Mucosa of stomach (tissue), 1 donor: Measurements from ENCODE around the gene PALLD.
"Not testable (repeated sequence)": the region's sequence is repeated elsewhere in the genome, so short reads cannot be mapped to it uniquely, and the experiment has no call there.

Experiments used
- H3K27me3 ChIP-seq: one replicate; pipeline ENCODE4 v1.7.0; 2013; ENCODE audit warnings: mild to moderate bottlenecking, low read length; ENCODE audit not compliant: control insufficient read depth, insufficient read depth
- H3K36me3 ChIP-seq: one replicate; pipeline ENCODE4 v1.7.0; 2013; ENCODE audit warnings: low read length; ENCODE audit not compliant: control insufficient read depth, insufficient read depth
- H3K4me1 ChIP-seq: one replicate; pipeline ENCODE4 v1.7.0; 2013; ENCODE audit warnings: mild to moderate bottlenecking, low read length; ENCODE audit not compliant: control insufficient read depth, insufficient read depth
- H3K4me3 ChIP-seq: one replicate; pipeline ENCODE4 v1.7.0; 2013; ENCODE audit warnings: low read length
- H3K9ac ChIP-seq: one replicate; pipeline ENCODE4 v1.7.0; 2013; ENCODE audit warnings: mild to moderate bottlenecking, low read length, moderate library complexity
- H3K9me3 ChIP-seq: one replicate; pipeline ENCODE4 v1.7.0; 2013; ENCODE audit warnings: mild to moderate bottlenecking, low read length, moderate library complexity; ENCODE audit not compliant: control insufficient read depth
- donor health status: Pancreatic carcinoma.

PALLD gene

DNA sequence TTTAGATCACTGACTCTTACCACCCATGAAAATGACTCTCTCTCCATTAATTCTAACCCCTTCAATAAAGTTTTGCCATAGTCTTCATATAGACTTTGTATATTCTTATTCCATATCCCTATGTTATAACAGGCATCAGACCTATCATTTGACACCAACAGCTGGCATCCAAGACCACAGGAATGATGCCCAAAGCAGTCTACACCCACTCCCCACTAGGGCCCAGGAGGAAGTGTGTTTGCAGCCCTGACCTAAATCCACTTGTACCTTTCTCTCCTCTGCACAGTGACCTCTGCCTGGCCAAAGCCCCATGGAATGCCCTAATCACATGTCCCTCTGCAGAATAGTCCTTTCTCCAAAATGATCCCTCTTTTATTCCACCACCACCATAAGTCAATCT, 294.0 kb downstream of the PALLD start:
- Histone ChIP-seq H3K27me3 (no peaks in the 10 kb centered on the region), H3K9ac (no peak overlapping the region), H3K9me3 (no peaks in the 10 kb centered on the region), H3K36me3 (no peaks in the 10 kb centered on the region), H3K4me3 (no peak overlapping the region), H3K4me1 (peaks cover 14% of the 10 kb centered on the region)

DNA sequence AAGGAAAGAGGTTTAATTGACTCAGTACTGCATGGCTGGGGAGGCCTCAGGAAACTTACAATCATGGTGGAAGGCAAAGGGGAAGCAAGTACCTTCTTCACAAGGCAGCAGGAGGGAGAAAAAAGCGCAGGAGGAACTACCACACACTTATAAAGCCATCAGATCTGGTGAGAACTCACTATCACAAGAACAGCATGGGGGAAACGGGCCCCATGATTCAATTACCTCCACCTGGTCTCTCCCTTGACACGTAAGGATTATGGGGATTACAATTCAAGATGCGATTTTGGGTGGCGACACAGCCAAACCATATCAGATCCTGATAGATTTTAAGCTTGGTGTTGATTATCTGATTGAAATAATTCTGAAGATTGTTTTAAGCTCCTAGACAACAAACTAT, 294.5 kb downstream of the PALLD start:
- no peak overlapping the region for H3K9ac ChIP-seq
- no peaks in the 10 kb centered on the region for H3K36me3 ChIP-seq
- no peaks in the 10 kb centered on the region for H3K9me3 ChIP-seq
- peaks cover 14% of the 10 kb centered on the region for H3K4me1 ChIP-seq
- no peaks in the 10 kb centered on the region for H3K27me3 ChIP-seq
- no peak overlapping the region for H3K4me3 ChIP-seq

DNA sequence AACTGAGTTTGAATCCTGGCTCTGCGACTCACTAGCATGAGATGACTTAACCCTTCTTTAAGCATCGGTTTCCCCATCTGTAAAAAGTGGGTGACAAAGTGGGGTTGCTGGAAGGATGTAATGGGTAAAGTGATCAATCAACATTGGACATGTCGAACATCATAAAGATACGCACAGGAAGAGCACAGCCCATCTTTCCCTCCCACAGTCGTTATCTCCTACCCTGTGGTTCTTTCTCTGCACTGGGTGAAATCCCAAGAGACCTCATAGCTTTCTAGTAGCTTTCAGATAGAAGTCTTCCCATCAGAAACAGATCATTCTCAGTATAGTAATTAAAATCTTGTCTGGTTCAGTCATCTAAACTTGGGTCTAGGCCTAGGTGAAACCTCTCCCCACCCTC, 296.7 kb downstream of the PALLD start:
- Histone ChIP-seq H3K27me3 (no peaks in the 10 kb centered on the region), H3K9me3 (no peaks in the 10 kb centered on the region), H3K4me1 (peaks cover 23% of the 10 kb centered on the region), H3K36me3 (no peaks in the 10 kb centered on the region), H3K9ac (no peak overlapping the region), H3K4me3 (no peak overlapping the region)

DNA sequence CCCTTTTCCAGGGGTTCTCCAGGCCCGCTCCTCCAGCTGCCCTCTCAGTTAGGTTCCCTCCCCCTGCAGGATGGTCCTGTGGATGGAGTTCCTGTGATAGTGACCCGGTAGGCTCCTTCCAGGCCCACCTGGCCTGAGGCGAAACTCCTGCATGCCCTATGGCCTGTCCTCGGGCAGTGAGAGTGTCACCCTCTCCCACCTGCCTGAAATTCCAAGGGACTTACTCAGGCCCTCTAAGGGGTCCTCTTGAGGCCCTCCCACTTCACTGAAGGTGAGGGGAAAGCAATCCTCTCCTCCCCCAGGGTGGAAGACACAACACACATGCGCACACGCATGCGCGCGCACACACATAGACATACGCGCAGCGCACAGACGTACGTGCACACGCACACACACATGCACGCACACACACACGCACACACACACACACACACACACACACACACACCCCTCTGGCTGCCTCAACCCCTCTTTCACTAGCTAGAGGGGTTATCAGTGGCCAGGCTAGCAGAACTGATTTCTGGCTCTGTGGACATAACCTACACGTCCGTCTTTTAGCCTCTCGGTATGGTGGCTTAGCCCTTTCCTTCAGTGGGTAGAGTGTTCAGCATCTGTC, 297.3 kb downstream of the PALLD start:
- H3K27me3 ChIP-seq = no peaks in the 10 kb centered on the region
- no peak overlapping the region for H3K4me3 ChIP-seq
- H3K9ac ChIP-seq = no peak overlapping the region
- H3K9me3 ChIP-seq = no peaks in the 10 kb centered on the region
- peaks cover 20% of the 10 kb centered on the region for H3K4me1 ChIP-seq
- H3K36me3 ChIP-seq = no peaks in the 10 kb centered on the region

DNA sequence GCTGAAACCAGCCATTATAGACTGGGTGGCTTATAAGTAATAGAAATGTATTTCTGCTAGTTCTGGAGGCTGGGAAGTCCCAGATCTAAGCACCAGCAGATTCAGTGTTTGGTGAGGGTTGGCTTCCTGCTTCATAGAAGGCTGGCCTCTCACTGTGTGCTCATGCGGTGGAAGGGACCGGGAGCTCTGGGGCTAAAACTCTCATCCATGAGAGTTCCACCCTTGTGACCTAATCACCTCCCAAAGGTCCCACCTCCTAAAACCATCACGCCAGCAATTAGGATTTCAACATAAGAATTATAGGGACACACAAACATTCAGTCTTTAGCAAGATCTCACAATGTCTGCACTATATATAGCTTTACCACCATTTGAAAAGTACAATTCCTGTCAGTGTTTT, 298.0 kb downstream of the PALLD start:
- H3K27me3 ChIP-seq = no peaks in the 10 kb centered on the region
- no peaks in the 10 kb centered on the region for H3K9me3 ChIP-seq
- H3K9ac ChIP-seq = no peak overlapping the region

DNA sequence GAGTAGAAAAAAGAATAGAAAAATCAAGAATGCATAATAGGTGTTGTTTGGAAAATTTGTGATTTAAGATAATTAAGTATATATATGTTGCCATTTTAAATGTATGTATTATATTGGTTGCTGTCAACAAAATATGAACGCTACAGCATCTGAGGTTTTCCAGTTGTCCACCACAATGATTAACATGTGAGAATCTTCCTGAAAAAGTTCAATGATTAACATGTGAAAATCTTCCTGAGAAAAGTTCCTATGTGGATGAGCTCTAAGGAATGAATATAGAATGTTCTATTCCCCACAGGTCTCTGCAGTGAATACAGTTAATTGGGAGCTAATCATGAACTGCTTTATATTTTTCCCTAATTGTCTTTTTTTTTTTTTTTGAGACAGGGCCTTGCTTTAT, 298.5 kb downstream of the PALLD start:
- H3K4me1 ChIP-seq = peaks cover 20% of the 10 kb centered on the region
- H3K9me3 ChIP-seq = no peaks in the 10 kb centered on the region
- no peak overlapping the region for H3K9ac ChIP-seq
- no peak overlapping the region for H3K4me3 ChIP-seq
- no peaks in the 10 kb centered on the region for H3K36me3 ChIP-seq
- H3K27me3 ChIP-seq = no peaks in the 10 kb centered on the region

More for the DNA sequence above, 298.0 kb downstream of the PALLD start:
- H3K36me3 ChIP-seq = no peaks in the 10 kb centered on the region
- H3K4me1 ChIP-seq = peaks cover 20% of the 10 kb centered on the region
- H3K4me3 ChIP-seq = no peak overlapping the region

DNA sequence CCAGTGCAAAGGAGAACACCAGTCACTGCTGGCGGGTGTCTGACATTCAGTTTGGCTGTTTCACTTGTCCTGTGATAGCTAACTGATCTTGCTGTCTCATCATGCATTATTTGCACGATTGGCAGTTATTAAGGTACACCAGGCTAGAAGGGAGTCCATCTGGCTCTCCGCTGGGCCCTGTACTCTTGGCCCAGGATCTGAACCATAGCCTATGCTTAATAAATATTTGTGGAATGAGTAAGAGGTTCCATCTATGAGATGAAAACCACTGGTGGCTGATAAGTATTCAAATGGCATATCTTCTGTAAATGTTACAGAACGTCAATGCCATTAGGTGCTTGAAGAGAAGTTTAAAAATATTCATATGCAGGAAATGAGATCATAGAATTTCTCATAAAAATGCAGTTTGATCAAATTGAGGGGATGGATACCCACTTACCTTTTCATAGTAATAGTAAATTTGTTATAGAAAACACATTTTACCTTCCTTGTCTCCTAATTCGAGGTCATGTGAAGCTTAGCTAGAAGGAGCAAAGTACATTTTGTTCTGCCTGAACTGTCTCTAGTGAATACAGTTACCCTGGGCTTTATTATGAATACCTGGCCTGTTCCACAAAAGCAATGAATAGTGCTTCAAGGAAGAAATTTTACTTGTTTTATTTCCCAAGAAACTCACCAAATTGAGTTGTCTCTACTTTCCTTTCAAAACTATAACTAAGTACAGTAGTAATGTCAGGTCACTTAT, 299.7 kb downstream of the PALLD start:
- Histone ChIP-seq H3K27me3 (no peaks in the 10 kb centered on the region), H3K36me3 (no peaks in the 10 kb centered on the region), H3K9ac (no peak overlapping the region), H3K4me3 (no peak overlapping the region), H3K4me1 (peaks cover 20% of the 10 kb centered on the region), H3K9me3 (no peaks in the 10 kb centered on the region)

DNA sequence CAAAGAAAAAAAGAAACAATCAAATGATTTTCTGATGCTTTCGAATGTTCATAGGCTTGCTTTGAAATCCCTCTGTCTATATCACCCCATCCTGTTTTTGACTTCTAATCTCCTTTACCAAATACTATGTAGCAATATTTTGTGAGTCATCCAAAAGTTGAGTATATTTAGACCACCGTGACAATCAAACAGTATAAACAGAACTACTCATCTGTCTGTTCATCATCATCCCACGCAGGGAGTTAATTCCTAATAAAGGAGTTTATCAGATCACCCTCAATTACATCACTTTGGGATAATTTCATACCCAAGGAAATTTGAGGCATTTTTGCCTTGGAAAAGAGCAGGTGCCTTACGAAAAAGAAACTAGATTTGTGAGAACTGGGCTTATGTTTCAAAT, 300.3 kb downstream of the PALLD start:
- Histone ChIP-seq H3K4me1 (peaks cover 20% of the 10 kb centered on the region), H3K27me3 (no peaks in the 10 kb centered on the region), H3K4me3 (no peak overlapping the region), H3K36me3 (no peaks in the 10 kb centered on the region), H3K9ac (no peak overlapping the region), H3K9me3 (no peaks in the 10 kb centered on the region)

DNA sequence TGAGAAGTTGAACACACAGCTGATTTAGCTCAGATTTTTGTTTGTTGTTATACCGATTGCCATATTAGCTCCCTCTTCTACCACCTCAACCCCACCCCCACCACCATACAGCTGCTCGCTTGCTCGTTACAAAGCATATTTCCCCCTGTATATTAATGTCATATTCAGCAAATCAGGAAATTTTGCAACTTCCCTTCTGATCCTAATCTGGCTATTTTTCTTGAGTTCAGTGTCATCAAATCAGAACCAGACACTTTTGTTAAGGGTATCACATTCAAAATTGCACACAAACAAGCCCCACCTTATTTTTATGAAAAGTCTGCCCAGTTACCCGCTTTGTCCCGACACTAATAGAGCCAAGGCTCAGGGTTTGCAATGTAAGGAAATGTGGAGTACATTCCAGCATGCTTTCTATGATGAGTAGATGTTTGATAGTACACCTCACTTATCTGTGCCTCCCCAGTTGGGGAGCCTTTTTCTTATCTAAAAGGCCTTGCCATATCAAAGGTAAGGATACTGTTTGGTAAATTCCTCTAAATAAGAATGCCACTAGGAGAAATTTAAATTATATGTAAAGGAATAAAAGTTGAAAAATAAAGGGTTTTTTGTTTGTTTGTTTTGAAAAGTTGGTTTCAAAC, 301.0 kb downstream of the PALLD start:
- Histone ChIP-seq H3K36me3 (no peaks in the 10 kb centered on the region), H3K4me3 (no peak overlapping the region), H3K4me1 (peaks cover 20% of the 10 kb centered on the region), H3K27me3 (no peaks in the 10 kb centered on the region), H3K9ac (no peak overlapping the region), H3K9me3 (no peaks in the 10 kb centered on the region)

DNA sequence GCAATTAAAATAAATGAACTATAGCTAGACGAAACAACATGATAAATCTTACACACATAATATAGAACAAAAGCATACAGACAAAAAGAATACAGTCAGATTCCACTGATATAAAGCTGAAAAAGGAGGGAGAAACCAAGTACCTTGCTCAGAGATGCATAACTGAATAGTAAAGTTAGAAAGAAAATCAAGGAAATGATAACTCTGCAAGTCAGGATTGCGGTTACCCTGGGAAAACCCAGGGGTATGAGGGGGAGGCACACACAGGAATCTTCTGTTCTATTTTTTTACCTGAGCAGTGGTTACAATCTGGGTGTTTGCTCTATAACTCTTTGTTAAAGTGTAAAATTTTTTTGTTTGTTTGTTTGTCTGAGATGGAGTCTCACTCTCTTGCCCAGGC, 304.1 kb downstream of the PALLD start:
- H3K4me1 ChIP-seq = peaks cover 16% of the 10 kb centered on the region
- no peak overlapping the region for H3K4me3 ChIP-seq
- no peaks in the 10 kb centered on the region for H3K9me3 ChIP-seq

DNA sequence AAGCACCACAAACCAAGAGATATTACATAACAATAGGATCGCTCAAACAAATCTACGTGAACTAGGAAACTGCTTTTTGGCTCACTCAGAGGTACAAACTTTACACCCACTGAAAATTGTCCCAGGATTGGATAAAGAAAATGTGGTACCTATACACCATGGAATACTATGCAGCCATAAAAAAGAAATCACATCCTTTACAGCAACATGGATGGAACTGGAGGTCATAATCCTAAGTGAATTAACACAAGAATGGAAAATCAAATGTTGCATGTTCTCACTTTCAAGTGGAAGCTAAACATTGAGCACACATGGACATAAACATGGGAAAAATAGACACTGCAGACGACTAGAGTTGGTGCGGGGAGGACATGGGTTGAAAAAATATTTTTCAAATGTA, 305.4 kb downstream of the PALLD start:
- Histone ChIP-seq H3K9me3 (no peaks in the 10 kb centered on the region), H3K4me1 (peaks cover 8% of the 10 kb centered on the region), H3K9ac (no peak overlapping the region), H3K27me3 (no peaks in the 10 kb centered on the region), H3K4me3 (no peak overlapping the region), H3K36me3 (no peaks in the 10 kb centered on the region)

More for the DNA sequence above, 304.1 kb downstream of the PALLD start:
- H3K27me3 ChIP-seq = no peaks in the 10 kb centered on the region
- no peak overlapping the region for H3K9ac ChIP-seq
- H3K36me3 ChIP-seq = no peaks in the 10 kb centered on the region

DNA sequence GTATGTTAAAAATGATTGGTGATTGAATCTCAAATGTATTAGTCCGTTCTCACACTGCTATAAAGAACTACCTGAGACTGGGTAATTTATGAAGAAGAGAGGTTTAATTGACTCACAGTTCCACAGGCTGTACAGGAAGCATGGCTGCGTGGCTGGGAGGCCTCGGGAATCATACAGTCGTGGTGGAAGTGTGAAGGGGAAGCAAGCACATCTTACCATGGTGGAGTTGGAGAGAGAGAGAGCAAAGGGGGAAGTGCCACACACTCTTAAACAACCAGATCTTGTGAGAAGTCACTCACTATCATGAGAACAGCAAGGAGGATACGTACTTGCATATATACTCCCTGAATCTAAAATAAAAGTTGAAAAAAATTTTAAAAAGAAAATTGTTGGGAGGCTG, 306.2 kb downstream of the PALLD start:
- H3K4me3 ChIP-seq, H3K4me1 ChIP-seq, H3K36me3 ChIP-seq, H3K9ac ChIP-seq, H3K9me3 ChIP-seq, H3K27me3 ChIP-seq: not testable (repeated sequence)
